ENCODE results near the gene IDI2. TPM values are rescaled to one million over a fixed set of nuclear protein-coding genes. Genes with fewer than 3 reads are reported as not detected.
A peak's percentile ranks its signal among the peaks of the same experiment; 100 is the strongest.

The IDI2 gene
- total RNA-seq, 4 donors from 2014 or later, result not detected

DNA sequence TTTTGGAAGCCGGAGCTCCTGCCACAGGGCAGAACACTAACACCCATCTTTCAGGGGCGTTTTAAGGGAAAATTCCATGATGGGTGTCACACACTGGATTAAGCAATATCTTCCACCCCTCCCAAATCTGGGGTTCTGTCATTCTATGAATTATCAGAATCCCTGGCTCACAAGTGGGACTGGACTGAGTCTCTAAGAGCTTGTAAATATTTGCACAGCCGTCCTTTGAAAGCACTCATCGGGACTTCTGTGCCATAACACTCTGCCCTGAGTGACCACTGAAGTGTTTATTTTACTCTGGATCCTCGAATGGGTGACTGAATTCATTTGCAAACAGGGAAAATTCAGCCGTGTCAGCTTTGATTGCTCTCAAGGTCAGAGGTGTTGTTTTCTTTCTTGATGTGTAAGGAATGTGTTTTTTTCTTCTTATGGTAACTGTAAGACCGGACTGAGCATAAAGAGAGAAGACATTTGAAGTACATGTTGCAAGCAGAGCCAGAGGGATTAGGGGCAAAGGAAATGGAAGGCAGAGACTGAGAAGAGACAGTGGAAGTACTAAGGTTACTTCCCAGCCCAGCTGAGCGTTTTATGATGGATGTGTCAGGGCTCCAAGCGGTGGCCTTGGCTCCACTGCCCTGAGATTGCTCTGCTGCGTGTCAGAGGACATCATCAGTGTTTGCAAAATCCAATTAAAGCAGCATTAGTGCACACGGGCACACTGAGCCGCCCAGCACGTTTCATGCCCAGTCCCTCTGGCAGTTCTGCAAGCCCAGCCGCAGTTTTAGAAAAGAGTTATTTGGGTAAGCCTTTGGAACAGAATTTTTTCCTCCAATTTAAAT lies 55.1 kb downstream of the IDI2 start:
- H3K9me3 ChIP-seq, result no peaks in the 10 kb centered on the region
- H3K4me1 ChIP-seq, result peaks cover 47 to 58% of the 10 kb centered on the region in 2 donors
- no peak overlapping the region for H3K4me3 ChIP-seq (replicated peaks in 1 of 3)
- WGBS, 2 donors, result 9 to 18% methylated on average over 14 of the region's 14 CpGs
- TF ChIP-seq POLR2A (IDR thresholded peaks at IDR 0.05), result no peak
- H3K27ac ChIP-seq, result peak overlapping the region; percentile 69 to 85 (median 72)
- peak; percentile 68 to 72 for DNase-seq
- intact Hi-C loops (cut with DNase I), result no loop called here
- H3K36me3 ChIP-seq, result no peaks in the 10 kb centered on the region
- no peaks in the 10 kb centered on the region for H3K27me3 ChIP-seq

GRCh38 chr10:969473-970150 lies 56.0 kb downstream of the IDI2 start:
- DNase-seq, result peak; percentile 46 to 60
- no peaks in the 10 kb centered on the region for H3K36me3 ChIP-seq
- intact Hi-C loops (cut with DNase I), result no loop called here
- no peaks in the 10 kb centered on the region for H3K27me3 ChIP-seq
- H3K27ac ChIP-seq, result peak overlapping the region; percentile 69 to 72 (median 70)
- 53 to 57% methylated on average over 15 of the region's 15 CpGs for WGBS, 2 donors
- no peaks in the 10 kb centered on the region for H3K9me3 ChIP-seq
- peaks cover 43 to 51% of the 10 kb centered on the region in 2 donors for H3K4me1 ChIP-seq
- H3K4me3 ChIP-seq (replicated peaks in 1 of 3), result no peak overlapping the region
- TF ChIP-seq POLR2A (IDR thresholded peaks at IDR 0.05) (no peak), CTCF (IDR thresholded peaks at IDR 0.05) (no peak)

Other genes with a start within 250 kb of the IDI2 start
- gene LARP4B, start 94.2 kb downstream of the IDI2 start, total RNA-seq, result 100 to 1,000 TPM in 1 of 4 donors, 10 to 100 TPM in 3; 68.6 to 113 (median 87.4) TPM
- 10 to 100 TPM; 12.0 to 24.6 (median 19.8) TPM for gene GTPBP4, start 37.4 kb downstream of the IDI2 start, total RNA-seq
- gene IDI1, start 23.3 kb upstream of the IDI2 start, total RNA-seq, result 10 to 100 TPM; 39.0 to 67.2 (median 41.5) TPM
- 10 to 100 TPM; 15.2 to 26.3 (median 16.4) TPM for gene WDR37, start 30.5 kb upstream of the IDI2 start, total RNA-seq

Measured in thyroid gland (tissue), 4 donors.